Esophagus muscularis mucosa (tissue), 4 donors: Measurements from ENCODE around the gene HARS2. TPM values are rescaled to one million over a fixed set of nuclear protein-coding genes. Genes with fewer than 3 reads are reported as not detected.
A peak's percentile ranks its signal among the peaks of the same experiment; 100 is the strongest.

Source experiments
- DNase-seq: peaks from one replicate; pipeline ENCODE4 v3.0.0-alpha.2; 2017; ENCODE audit errors: extremely low spot score
- H3K27ac ChIP-seq, 4 donors: fragments of 200-600 bp; sonication (generic); replicated peaks in 1 of 4; 1 replicate in 3 of 4; 2 replicates in 1 of 4; pipeline ENCODE4 v1.5.1; 2016 to 2019; ENCODE audit warnings: mild to moderate bottlenecking in 1 of 4
- H3K27me3 ChIP-seq, 4 donors: fragments of 200-600 bp; sonication (generic); one replicate each; pipeline versions ENCODE4 v1.5.1 to v1.6.0; 2016 to 2019
- H3K36me3 ChIP-seq, 4 donors: fragments of 200-600 bp; sonication (generic); one replicate each; pipeline ENCODE4 v1.5.1; 2016 to 2019
- H3K4me1 ChIP-seq, 4 donors: fragments of 200-600 bp; sonication (generic); one replicate each; pipeline ENCODE4 v1.5.1; 2016 to 2019
- H3K4me3 ChIP-seq, 4 donors: fragments of 200-600 bp; sonication (generic); 1 replicate in 2 of 4; 2 replicates in 2 of 4; pipeline ENCODE4 v1.5.1; 2016 to 2019; ENCODE audit warnings: mild to moderate bottlenecking in 4 of 4, moderate library complexity in 1 of 4
- H3K9me3 ChIP-seq, 4 donors: fragments of 200-600 bp; sonication (generic); 1 replicate in 3 of 4; 2 replicates in 1 of 4; pipeline ENCODE4 v1.5.1; 2016 to 2019
- EP300 ChIP-seq: sonication (generic); formaldehyde crosslinking; IDR thresholded peaks from one replicate; pipeline ENCODE4 v1.6.1; 2017; ENCODE audit warnings: antibody characterized with exemption
- POLR2A ChIP-seq: fragments of 450-650 bp; IDR thresholded peaks from one replicate; pipeline ENCODE4 v1.6.1; 2017; ENCODE audit warnings: antibody characterized with exemption, moderate library complexity, mild to moderate bottlenecking, low read depth
- POLR2AphosphoS5 ChIP-seq, 2 donors: sonication (generic); formaldehyde crosslinking; IDR thresholded peaks; one replicate each; pipeline ENCODE4 v1.6.1; 2017; ENCODE audit warnings: antibody characterized with exemption in 2 of 2
- WGBS: methylation state at CpG from one replicate; pipeline ENCODE4 v1.1.5; 2018; 5-methylcytosine and 5-hydroxymethylcytosine counted together
- intact Hi-C: fragments of 100-400 bp; cut with DNase I; formaldehyde crosslinking; loops from one replicate; pipeline ENCODE4 v1.15.1; 2023
- total RNA-seq, 4 donors: library from RNA; depleted of rRNA; stranded (reverse); fragments of >200 nt; gene quantifications; one replicate each; pipeline versions ENCODE4 v1.1.0 to v1.2.1, GENCODE V29; 2016
- TF ChIP-seq, protein P1 (sequence below), 3 experiments: fragments of 200-600 bp in 2 of 3; fragments of 450-650 bp in 1 of 3; sonication (generic) in 2 of 3; IDR thresholded peaks; one replicate each; pipeline ENCODE4 v1.5.1; 2017 to 2019; ENCODE audit warnings: antibody characterized with exemption in 3 of 3, mild to moderate bottlenecking in 2 of 3, moderate library complexity in 1 of 3

Gene HARS2, protein sequence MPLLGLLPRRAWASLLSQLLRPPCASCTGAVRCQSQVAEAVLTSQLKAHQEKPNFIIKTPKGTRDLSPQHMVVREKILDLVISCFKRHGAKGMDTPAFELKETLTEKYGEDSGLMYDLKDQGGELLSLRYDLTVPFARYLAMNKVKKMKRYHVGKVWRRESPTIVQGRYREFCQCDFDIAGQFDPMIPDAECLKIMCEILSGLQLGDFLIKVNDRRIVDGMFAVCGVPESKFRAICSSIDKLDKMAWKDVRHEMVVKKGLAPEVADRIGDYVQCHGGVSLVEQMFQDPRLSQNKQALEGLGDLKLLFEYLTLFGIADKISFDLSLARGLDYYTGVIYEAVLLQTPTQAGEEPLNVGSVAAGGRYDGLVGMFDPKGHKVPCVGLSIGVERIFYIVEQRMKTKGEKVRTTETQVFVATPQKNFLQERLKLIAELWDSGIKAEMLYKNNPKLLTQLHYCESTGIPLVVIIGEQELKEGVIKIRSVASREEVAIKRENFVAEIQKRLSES
- 10 to 100 TPM; 19.1 to 22.2 (median 19.2) TPM for total RNA-seq

DNA sequence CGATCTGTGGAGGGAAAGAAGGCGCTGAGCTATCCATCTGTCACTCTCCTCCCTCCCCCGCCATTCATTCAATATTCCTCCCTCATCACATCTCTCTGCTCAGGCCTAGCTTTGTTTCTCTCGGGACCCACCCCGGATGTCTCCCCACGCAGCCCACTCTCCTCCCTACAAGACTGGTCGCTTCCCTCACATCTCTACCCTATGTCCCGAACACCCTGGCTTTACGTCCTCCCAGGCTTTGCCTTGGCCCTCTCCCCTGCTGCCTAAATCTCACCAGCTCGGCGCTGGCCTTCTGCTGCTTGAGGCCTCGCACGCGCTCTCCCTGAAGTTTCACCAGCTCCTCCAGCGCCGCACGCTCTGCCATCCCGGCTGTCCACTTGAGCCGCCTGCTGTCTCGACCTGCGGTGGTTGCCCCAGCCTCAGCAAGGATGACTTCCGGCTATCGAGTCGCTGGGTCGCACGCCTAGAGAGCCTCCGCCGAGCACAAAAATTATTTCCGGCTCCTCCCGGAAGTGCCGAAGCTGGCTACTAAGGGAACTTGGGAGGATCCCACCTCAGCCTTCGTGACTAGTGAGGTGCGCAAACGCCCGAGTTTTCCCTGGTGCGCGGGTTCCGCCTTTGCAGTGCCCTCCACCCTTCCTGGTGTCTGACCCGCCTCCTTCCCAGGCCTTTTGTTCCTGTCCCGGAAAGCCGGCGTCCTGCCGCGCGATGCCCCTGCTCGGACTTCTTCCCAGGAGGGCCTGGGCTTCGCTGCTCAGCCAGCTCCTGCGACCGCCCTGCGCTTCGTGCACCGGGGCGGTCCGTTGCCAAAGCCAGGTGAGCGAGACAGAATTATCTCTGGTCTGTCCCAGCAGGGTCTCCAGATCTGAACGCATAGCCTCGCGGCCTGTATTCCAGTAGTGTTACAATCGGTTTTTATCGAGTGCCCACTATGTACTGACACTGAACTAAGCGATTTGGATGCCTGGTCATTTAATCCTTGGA, at the start of gene HARS2, which contains the start of gene HARS1:
Gene HARS2, plus strand, starts transcription at position 515 of the 984 bp plus-strand sequence. Its CDS starts 194 bp downstream, at position 709.
Gene HARS1, minus strand, starts transcription at position 430 of the 984 bp plus-strand sequence. Its CDS starts 66 bp downstream, at position 364.
- TF ChIP-seq, protein P1, sequence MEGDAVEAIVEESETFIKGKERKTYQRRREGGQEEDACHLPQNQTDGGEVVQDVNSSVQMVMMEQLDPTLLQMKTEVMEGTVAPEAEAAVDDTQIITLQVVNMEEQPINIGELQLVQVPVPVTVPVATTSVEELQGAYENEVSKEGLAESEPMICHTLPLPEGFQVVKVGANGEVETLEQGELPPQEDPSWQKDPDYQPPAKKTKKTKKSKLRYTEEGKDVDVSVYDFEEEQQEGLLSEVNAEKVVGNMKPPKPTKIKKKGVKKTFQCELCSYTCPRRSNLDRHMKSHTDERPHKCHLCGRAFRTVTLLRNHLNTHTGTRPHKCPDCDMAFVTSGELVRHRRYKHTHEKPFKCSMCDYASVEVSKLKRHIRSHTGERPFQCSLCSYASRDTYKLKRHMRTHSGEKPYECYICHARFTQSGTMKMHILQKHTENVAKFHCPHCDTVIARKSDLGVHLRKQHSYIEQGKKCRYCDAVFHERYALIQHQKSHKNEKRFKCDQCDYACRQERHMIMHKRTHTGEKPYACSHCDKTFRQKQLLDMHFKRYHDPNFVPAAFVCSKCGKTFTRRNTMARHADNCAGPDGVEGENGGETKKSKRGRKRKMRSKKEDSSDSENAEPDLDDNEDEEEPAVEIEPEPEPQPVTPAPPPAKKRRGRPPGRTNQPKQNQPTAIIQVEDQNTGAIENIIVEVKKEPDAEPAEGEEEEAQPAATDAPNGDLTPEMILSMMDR (IDR thresholded peaks at IDR 0.05), result peak in 2 of 3 experiments; percentile 11 to 20
- TF ChIP-seq POLR2A, result no peak
- TF ChIP-seq POLR2AphosphoS5 (IDR thresholded peaks at IDR 0.05), result peak; percentile 85 to 91
- Histone ChIP-seq H3K9me3 (no peaks in the 10 kb centered on the region), H3K27me3 (no peaks in the 10 kb centered on the region), H3K36me3 (peaks cover 32 to 64% (median 47%) of the 10 kb centered on the region in 4 donors), H3K4me1 (peaks cover 24 to 48% (median 37%) of the 10 kb centered on the region in 4 donors), H3K27ac (peak within 1 kb of the TSS; percentile 80 to 92 (median 90)), H3K4me3 (peak within 1 kb of the TSS; percentile 80 to 95 (median 84))
- intact Hi-C loops, result no loop called here
- peak; percentile 96 for DNase-seq
- 2% methylated on average over 28 of the region's 61 CpGs for WGBS

DNA sequence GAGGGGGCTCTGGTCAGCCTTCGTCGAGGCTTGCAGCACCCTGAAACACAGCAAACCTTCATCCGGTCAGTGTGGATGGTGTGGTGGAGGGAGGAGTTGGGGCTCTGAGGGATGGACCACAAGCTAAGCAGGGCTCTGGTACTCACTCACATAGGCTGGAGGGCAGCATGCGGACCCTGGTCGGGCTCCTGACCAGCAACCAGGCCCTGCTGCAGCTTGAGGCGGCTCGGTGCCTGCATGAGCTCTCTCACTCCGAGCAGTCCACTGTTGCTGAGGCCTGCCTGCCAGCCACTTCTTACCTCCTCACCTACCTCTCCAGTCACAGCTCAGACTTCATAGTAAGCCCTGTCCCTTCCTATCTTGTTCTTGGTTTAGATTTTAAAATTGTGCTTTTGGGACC, 49.5 kb upstream of the HARS2 start:
- Histone ChIP-seq H3K27ac (no peak overlapping the region), H3K4me3 (no peak overlapping the region), H3K27me3 (no peaks in the 10 kb centered on the region), H3K4me1 (peaks cover 23 to 43% (median 39%) of the 10 kb centered on the region in 4 donors), H3K36me3 (peaks cover 19 to 43% (median 38%) of the 10 kb centered on the region in 4 donors), H3K9me3 (no peaks in the 10 kb centered on the region)
- TF ChIP-seq POLR2A (no peak), POLR2AphosphoS5 (IDR thresholded peaks at IDR 0.05) (no peak), EP300 (no peak)
- TF ChIP-seq, protein P1 (IDR thresholded peaks at IDR 0.05), result no peak
- WGBS, result 90% methylated on average over 8 of the region's 8 CpGs
- intact Hi-C loops, result no loop called here
- DNase-seq, result no peak

DNA sequence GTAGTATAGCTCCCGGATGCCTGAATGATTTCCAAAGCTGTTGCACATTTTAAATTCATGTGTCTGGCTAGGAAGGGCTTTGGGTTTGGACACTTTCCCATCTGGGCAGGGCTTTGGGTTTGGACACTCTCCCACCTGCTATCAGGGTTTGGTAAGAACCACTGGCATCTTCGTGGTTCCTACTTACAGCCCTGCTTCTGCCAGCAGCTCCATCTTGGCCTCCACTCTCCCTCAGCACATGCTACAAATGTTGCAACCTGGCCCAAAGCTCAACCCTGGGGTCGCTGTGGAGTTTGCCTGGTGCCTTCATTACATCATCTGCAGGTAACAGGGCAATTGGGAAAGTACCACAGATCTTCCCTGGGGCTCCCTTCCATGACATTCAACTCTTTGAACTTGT, 48.5 kb upstream of the HARS2 start:
- Histone ChIP-seq H3K27ac (no peak overlapping the region), H3K27me3 (no peaks in the 10 kb centered on the region), H3K36me3 (peaks cover 19 to 43% (median 38%) of the 10 kb centered on the region in 4 donors), H3K9me3 (no peaks in the 10 kb centered on the region), H3K4me1 (peaks cover 26 to 47% (median 43%) of the 10 kb centered on the region in 4 donors), H3K4me3 (no peak overlapping the region)
- 70% methylated on average over 3 of the region's 3 CpGs for WGBS
- intact Hi-C loops, result no loop called here
- no peak for DNase-seq
- TF ChIP-seq POLR2A (no peak), POLR2AphosphoS5 (IDR thresholded peaks at IDR 0.05) (no peak), EP300 (no peak)
- TF ChIP-seq, protein P1 (IDR thresholded peaks at IDR 0.05), result no peak

- peaks cover 41 to 72% (median 63%) of the 10 kb centered on the region in 4 donors for H3K36me3 ChIP-seq
- no peak for DNase-seq
- no peaks in the 10 kb centered on the region for H3K27me3 ChIP-seq
- H3K9me3 ChIP-seq, result no peaks in the 10 kb centered on the region
- peak overlapping the region; percentile 83 to 87 (median 86) for H3K27ac ChIP-seq
- intact Hi-C loops, result loop anchor here (5.0 kb wide), 1 partner anchor 245 kb away; the partner anchor contains the start of gene ANKHD1
- peaks cover 19 to 41% (median 39%) of the 10 kb centered on the region in 4 donors for H3K4me1 ChIP-seq
- TF ChIP-seq POLR2A (no peak), POLR2AphosphoS5 (IDR thresholded peaks at IDR 0.05) (no peak)
- WGBS, result 3% methylated on average over 12 of the region's 27 CpGs
- peak overlapping the region; percentile 77 to 94 (median 89) for H3K4me3 ChIP-seq
Measured at GRCh38 chr5:140647042-140647419, 44.2 kb upstream of the HARS2 start.
